Measurements from ENCODE around the gene BTBD2.
"Not testable (repeated sequence)": the region's sequence is repeated elsewhere in the genome, so short reads cannot be mapped to it uniquely, and the experiment has no call there.

The BTBD2 gene

DNA sequence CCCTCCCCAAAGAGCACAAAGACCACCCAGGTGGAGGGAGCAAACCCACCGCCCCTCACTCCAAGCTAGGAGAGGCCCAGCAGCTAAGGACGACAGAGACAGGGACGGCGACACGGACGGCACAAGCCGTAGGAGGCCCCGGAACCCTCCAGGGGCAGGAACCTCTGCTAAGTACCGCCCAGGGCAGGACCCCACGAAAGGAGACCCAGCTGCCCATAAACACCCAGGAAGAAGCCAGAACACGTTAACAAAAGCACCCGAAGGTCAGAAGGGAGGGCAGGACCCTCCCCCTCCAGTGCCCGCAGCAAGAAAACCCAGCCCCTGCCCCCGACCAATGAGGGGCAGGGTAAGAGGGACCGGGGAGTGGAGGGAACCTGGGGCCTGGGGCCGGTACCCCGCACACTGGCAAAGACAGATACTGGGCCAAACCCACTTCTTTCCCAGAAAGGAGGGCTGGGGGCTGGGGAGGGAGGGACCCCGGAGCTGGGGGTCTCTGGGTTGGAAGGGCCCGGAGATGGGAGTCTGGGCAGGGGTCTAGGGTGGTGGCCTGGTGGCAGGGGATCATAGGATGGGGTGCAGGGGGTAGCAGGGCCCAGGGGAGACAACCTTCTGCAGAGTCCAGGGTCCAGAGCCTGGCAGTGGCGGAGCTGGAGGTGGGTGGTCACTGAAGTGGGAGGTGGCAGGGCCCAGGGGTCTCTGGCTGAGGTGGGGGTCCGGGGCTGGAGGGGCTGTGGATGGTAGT, 2.4 kb downstream of the BTBD2 start:
- no peak for DNase-seq

- DNase-seq = no peak
These were observed 4.3 kb downstream of the BTBD2 start for GRCh38 chr19:2011169-2011568.

GRCh38 chr19:2010135-2010668, 5.3 kb downstream of the BTBD2 start:
- DNase-seq = no peak

DNA sequence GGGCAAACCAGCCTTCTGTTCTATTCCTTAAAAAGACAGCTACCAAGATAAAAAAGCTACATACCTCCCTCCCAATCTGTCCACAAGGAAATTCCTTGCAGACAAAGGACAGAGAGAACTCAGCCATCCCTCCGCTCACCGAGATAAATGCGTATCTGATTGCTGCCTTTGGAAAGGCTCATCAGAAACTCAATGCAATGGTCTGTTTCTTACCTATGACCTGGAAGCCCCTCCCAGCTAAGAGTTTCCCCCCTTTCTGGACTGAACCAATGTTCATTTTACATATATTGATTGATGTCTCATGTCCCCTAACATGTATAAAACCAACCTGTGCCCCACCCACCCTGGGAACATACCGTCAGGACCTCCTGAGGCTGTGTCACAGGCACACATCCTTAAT, 11.6 kb downstream of the BTBD2 start:
- DNase-seq = no peak

GRCh38 chr19:1999856-2000515, 15.5 kb downstream of the BTBD2 start:
- no peak for DNase-seq

DNA sequence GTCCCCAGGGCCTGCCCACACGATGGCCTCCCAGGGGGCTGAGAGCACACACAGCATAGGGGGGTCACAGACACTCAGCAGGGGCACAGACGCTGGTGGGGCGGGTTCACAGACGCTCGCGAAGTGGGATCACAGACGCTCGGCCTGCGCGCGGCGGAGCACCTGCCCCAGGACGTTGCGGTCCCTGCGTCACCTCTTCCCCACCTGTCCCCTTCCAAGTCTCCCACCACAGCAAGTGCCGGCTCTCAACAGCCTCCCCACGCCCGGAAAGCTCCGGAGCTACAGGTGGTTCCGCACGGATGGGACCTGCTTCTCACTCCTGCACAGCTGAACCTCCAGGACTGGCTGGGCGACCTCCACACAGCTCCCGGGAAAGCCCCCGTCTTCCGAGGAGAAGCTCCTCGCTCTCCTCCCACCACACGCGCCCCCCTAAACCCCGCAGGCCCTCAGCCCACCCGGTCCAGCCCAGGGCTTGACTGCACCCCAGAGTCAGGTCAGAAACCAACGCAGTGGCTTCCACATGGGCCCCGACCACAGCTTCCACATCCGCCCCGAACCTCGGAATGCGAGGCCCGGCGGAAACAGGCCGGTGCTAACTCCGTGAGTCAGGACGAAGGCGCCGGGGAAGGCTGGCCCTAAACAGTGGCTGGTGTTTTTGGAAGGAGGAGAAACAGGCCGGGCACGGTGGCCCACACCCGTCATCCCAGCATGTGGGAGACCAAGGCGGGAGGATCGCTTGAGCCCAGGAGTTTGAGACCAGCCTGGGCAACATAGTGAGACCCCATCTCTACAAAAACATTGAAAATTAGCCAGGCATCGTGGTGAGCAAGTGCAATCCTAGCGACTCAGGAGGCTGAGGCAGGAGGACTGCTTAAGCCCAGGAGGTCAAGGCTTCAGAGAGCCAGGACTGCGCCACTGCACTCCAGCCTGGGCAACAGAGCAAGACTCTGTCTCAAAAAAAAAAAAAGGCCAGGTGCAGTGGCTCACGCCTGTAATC, 16.5 kb downstream of the BTBD2 start:
- DNase-seq = no peak

- DNase-seq = no peak
These were observed 17.9 kb downstream of the BTBD2 start for GRCh38 chr19:1997353-1998233.

GRCh38 chr19:1992759-1993260, 22.7 kb downstream of the BTBD2 start:
- DNase-seq = no peak

DNA sequence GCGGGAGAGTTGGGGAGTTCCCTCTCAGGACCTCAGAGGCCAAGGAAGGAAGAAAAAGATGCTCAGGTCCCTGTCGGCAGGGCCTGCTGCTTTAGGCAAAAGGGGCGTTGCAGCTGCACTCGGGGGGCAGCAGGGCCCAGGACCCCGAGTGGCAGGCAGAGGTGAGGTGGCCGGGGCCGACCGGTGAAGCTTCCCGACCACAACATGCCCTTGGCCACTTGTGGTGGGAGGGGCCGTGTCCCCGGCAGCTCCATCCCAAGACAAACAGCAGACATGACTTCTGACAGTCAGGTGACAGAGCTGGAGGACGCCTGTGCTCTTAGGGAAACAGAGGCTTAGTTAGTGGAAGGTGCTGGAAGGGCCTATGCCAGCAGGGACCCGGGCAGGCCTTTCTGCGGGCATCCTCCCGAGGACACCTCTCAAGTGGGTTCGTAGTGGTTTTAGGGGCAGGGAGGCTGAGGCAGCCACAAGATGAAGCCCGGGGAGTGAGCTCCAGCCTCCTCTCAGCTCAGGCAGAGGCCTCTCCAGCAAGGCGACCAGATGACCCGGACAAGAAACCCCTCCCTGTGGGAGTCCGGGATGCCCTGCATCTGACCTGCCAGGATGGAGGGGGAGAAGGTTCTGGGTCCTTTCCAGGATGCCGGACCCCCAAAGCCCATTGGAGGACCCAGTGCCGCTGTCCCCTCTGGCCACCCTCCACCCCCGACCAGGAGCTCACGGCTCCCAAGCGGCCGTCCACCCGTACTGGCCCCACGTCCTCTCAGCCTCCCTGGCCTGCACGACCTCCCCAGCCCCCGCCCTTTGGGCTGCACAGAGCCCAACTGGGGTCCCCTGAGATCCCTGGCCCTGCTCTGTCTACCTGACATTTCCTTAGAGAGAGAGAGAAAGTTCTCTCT, 24.2 kb downstream of the BTBD2 start:
- DNase-seq = no peak

- DNase-seq = no peak
These were observed 25.1 kb downstream of the BTBD2 start for GRCh38 chr19:1990230-1991017.

GRCh38 chr19:1989513-1990229, 25.8 kb downstream of the BTBD2 start:
- no peak for DNase-seq

- DNase-seq = not testable (repeated sequence)
These were observed 27.1 kb downstream of the BTBD2 start for GRCh38 chr19:1988464-1988863.

GRCh38 chr19:1987197-1988187, 28.0 kb downstream of the BTBD2 start:
- no peak for DNase-seq

- no peak for DNase-seq
These were observed 29.0 kb downstream of the BTBD2 start for GRCh38 chr19:1986357-1987162.

GRCh38 chr19:1985588-1986356, 29.7 kb downstream of the BTBD2 start:
- no peak for DNase-seq

- DNase-seq = no peak
These were observed 31.2 kb downstream of the BTBD2 start for GRCh38 chr19:1984357-1984756.
